Measurements from ENCODE around the gene FANCI. TPM values are rescaled to one million over a fixed set of nuclear protein-coding genes. Genes with fewer than 3 reads are reported as not detected.

Gene FANCI
- total RNA-seq = 11.3 and 14.9 TPM in 2 replicates
- long read RNA-seq, full-length matches to known transcripts = 16 of 63 reads
- long read RNA-seq, partial matches to known transcripts = 13 of 63 reads
- long read RNA-seq, other reads (novel, unspliced or antisense) = 34 of 63 reads

DNA sequence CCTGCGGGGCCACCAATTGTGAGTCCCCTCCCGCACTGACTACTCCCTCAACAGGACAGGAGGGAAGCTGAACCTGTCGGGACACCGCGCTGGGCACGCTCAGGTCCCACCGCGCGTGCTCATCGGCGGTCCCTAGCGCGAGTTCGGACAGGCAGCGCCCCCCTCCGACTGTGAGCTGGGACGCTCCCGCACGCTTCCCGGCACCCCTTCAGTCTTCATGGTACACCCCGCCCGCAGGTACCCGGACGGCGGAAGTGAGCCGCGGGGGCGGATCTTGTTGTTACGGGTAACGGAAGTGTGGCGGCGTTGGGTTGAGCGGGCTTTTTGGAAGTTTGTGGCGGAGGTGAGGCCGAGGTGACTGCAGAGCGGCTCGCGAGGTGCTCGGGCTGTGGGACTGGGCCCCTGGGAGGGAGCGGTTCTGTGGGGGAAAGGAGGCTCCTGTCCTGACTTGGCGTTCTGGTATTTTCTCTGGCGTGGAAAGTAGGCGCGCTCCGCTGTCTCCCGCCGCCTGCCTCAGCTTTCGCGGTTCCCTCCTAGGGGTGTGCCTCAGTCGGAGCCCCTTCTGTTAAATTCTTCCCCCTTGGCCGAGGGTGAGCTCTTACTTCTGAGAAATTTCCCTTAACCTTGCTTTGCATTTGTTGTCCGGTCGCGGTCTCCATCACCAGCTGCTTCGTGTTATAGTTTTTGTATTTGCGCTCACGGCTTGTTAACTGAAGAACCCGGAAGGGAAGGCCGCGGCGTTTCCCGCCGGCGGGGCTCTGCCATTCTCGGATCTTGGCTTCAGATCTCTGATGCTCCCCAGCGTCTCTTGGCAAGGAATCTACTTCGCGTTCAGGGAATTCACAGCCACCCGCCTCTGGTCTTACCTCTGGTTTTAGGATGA is at the start of gene FANCI:
FANCI (plus strand) TSS at position 289 of the 883 bp plus-strand sequence. CDS start 3,669 bp downstream, outside the sequence.
- H3K4me3 Mint-ChIP-seq (ENCODE audit: unreplicated experiment) = peak within 1 kb of the TSS; percentile 88
- peak within 1 kb of the TSS; percentile 75 for H3K27ac Mint-ChIP-seq (ENCODE audit: unreplicated experiment)
- peak; percentile 97 for DNase-seq (ENCODE audit: extremely low spot score, unreplicated experiment)
- H3K27me3 Mint-ChIP-seq (ENCODE audit: unreplicated experiment) = peaks cover 8% of the 10 kb centered on the region
- H3K9me3 Mint-ChIP-seq (ENCODE audit: unreplicated experiment) = no peaks in the 10 kb centered on the region
- TF ChIP-seq, protein P1, sequence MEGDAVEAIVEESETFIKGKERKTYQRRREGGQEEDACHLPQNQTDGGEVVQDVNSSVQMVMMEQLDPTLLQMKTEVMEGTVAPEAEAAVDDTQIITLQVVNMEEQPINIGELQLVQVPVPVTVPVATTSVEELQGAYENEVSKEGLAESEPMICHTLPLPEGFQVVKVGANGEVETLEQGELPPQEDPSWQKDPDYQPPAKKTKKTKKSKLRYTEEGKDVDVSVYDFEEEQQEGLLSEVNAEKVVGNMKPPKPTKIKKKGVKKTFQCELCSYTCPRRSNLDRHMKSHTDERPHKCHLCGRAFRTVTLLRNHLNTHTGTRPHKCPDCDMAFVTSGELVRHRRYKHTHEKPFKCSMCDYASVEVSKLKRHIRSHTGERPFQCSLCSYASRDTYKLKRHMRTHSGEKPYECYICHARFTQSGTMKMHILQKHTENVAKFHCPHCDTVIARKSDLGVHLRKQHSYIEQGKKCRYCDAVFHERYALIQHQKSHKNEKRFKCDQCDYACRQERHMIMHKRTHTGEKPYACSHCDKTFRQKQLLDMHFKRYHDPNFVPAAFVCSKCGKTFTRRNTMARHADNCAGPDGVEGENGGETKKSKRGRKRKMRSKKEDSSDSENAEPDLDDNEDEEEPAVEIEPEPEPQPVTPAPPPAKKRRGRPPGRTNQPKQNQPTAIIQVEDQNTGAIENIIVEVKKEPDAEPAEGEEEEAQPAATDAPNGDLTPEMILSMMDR (IDR thresholded peaks at IDR 0.05) = peak; percentile 63
- peaks cover 23% of the 10 kb centered on the region for H3K4me1 Mint-ChIP-seq (ENCODE audit: unreplicated experiment)
- H3K36me3 Mint-ChIP-seq (ENCODE audit: unreplicated experiment) = no peaks in the 10 kb centered on the region

DNA sequence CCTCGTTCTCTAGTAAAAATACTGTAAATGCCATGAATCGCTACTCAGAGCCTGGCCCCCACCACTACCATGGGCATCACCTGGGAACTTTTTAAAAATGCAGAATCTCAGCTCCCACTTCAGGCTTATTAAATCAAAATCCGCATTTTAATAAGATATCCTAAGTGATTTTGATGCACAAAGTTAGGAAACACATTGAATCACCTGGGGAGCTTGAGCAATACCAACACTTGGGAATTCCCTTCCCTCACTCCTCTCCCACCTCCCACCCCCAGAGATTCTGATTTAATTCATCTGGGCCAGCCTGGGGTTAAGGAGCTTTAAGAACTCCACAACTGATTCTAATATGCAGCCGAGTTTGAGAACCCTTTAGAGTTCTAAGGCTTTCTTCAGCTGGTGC is 49.2 kb upstream of the FANCI start:
- Mint-ChIP-seq H3K4me3 (ENCODE audit: unreplicated experiment) (no peak overlapping the region), H3K36me3 (ENCODE audit: unreplicated experiment) (peaks cover 50% of the 10 kb centered on the region), H3K27ac (ENCODE audit: unreplicated experiment) (no peak overlapping the region), H3K4me1 (ENCODE audit: unreplicated experiment) (peaks cover 4% of the 10 kb centered on the region), H3K9me3 (ENCODE audit: unreplicated experiment) (no peaks in the 10 kb centered on the region), H3K27me3 (ENCODE audit: unreplicated experiment) (no peaks in the 10 kb centered on the region)
- no peak for DNase-seq (ENCODE audit: extremely low spot score, unreplicated experiment)
- TF ChIP-seq, protein P1 (IDR thresholded peaks at IDR 0.05) = no peak

DNA sequence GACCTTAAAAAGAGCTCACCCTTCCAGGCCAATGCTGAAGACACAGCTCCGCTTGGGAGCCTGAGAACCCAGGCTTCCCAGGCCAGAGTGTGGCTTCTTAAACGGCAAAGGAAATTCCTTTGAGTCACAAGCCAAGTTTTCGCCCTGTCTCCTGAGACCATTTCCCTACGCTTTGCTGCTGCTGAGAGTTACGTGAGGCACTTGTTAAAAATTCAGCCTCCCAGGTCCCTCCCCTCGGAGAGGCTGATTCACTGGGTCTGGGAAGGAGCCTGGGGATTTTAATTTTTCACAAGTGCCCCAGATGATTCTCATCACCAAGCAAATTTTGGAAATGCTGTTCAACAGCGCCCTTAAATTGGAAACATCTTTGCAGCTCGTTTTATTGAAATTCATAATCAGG is 47.9 kb upstream of the FANCI start:
- TF ChIP-seq, protein P1 (IDR thresholded peaks at IDR 0.05) = no peak
- peaks cover 4% of the 10 kb centered on the region for H3K4me1 Mint-ChIP-seq (ENCODE audit: unreplicated experiment)
- no peaks in the 10 kb centered on the region for H3K9me3 Mint-ChIP-seq (ENCODE audit: unreplicated experiment)
- H3K36me3 Mint-ChIP-seq (ENCODE audit: unreplicated experiment) = peaks cover 47% of the 10 kb centered on the region
- H3K4me3 Mint-ChIP-seq (ENCODE audit: unreplicated experiment) = no peak overlapping the region
- DNase-seq (ENCODE audit: extremely low spot score, unreplicated experiment) = no peak
- no peak overlapping the region for H3K27ac Mint-ChIP-seq (ENCODE audit: unreplicated experiment)
- no peaks in the 10 kb centered on the region for H3K27me3 Mint-ChIP-seq (ENCODE audit: unreplicated experiment)

DNA sequence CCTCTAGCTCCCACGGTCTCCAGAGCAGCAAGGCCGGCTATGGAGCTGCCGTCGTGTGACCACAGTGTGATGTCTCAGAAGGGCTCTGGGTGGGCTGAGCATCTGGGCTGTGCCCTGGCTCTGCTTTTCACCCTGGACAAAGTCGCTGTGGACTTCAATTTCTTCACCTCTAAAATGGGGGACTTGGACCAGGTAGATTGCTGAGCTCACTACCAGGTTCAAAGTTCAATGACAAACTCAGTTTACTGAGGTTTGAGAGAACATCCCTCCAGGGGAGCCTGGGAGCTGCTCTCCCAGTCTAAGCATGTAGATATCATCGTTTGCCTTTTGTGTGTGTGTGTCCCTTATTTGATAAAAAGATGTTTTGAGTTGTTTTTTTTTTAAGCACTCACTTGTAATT is 47.5 kb upstream of the FANCI start:
- DNase-seq (ENCODE audit: extremely low spot score, unreplicated experiment) = no peak
- Mint-ChIP-seq H3K36me3 (ENCODE audit: unreplicated experiment) (peaks cover 45% of the 10 kb centered on the region), H3K4me3 (ENCODE audit: unreplicated experiment) (no peak overlapping the region), H3K27ac (ENCODE audit: unreplicated experiment) (no peak overlapping the region), H3K27me3 (ENCODE audit: unreplicated experiment) (no peaks in the 10 kb centered on the region), H3K9me3 (ENCODE audit: unreplicated experiment) (no peaks in the 10 kb centered on the region), H3K4me1 (ENCODE audit: unreplicated experiment) (peaks cover 4% of the 10 kb centered on the region)
- TF ChIP-seq, protein P1 (IDR thresholded peaks at IDR 0.05) = no peak

GRCh38 chr15:89196994-89197393 is 46.8 kb upstream of the FANCI start:
- TF ChIP-seq, protein P1 (IDR thresholded peaks at IDR 0.05) = no peak
- Mint-ChIP-seq H3K27me3 (ENCODE audit: unreplicated experiment) (no peaks in the 10 kb centered on the region), H3K4me3 (ENCODE audit: unreplicated experiment) (no peak overlapping the region), H3K4me1 (ENCODE audit: unreplicated experiment) (peaks cover 4% of the 10 kb centered on the region), H3K9me3 (ENCODE audit: unreplicated experiment) (no peaks in the 10 kb centered on the region), H3K27ac (ENCODE audit: unreplicated experiment) (no peak overlapping the region), H3K36me3 (ENCODE audit: unreplicated experiment) (peaks cover 43% of the 10 kb centered on the region)
- no peak for DNase-seq (ENCODE audit: extremely low spot score, unreplicated experiment)

All from osteocyte (in vitro differentiated cells).